Keratinocyte (primary cell): ENCODE measurements around the gene INSC.

Experiments used
- EZH2 ChIP-seq: IDR thresholded peaks from one replicate; pipeline ENCODE4 v1.6.1; 2012; ENCODE audit warnings: inconsistent platforms, mild to moderate bottlenecking, low read length, moderate library complexity
- TF ChIP-seq, protein P1 (sequence below), 3 experiments: IDR thresholded peaks in 1 of 3; conservative IDR thresholded peaks in 1 of 3; optimal IDR thresholded peaks in 1 of 3; 2 replicates in 2 of 3; 3 replicates in 1 of 3; pipeline versions ENCODE3 to v1.5.1; 2011; ENCODE audit warnings: low read length in 3 of 3, mild to moderate bottlenecking in 3 of 3, moderate library complexity in 2 of 3, control low read depth in 1 of 3, inconsistent platforms in 1 of 3; ENCODE audit not compliant: insufficient read depth in 2 of 3; ENCODE audit errors: extremely low read depth in 1 of 3

DNA sequence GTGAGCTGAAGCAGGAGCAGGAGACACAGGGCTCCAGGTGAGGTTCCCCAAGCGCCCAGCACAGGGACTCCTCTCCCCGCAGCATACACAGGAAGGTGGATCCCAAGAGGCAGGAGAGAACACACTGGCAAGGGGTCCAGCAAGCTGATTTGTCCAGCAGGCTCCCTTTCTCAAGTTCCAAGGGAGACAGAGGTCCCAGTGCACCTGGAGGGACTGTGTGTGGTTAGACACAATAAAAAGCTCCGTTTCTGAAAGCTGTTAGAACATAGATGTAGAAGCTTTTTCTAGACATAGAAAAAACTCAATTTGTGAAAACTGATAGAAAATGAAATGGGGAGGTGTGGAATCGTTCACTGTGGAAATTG is 39.6 kb upstream of the INSC start:
- TF ChIP-seq, protein P1, sequence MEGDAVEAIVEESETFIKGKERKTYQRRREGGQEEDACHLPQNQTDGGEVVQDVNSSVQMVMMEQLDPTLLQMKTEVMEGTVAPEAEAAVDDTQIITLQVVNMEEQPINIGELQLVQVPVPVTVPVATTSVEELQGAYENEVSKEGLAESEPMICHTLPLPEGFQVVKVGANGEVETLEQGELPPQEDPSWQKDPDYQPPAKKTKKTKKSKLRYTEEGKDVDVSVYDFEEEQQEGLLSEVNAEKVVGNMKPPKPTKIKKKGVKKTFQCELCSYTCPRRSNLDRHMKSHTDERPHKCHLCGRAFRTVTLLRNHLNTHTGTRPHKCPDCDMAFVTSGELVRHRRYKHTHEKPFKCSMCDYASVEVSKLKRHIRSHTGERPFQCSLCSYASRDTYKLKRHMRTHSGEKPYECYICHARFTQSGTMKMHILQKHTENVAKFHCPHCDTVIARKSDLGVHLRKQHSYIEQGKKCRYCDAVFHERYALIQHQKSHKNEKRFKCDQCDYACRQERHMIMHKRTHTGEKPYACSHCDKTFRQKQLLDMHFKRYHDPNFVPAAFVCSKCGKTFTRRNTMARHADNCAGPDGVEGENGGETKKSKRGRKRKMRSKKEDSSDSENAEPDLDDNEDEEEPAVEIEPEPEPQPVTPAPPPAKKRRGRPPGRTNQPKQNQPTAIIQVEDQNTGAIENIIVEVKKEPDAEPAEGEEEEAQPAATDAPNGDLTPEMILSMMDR (optimal IDR thresholded peaks at IDR 0.05 in 1 of 3, IDR thresholded peaks at IDR 0.05 in 1 of 3, conservative IDR thresholded peaks at IDR 0.05 in 1 of 3; ENCODE audit: extremely low read depth in 1 of 3, insufficient read depth in 2 of 3, low read length in 3 of 3): no peak
- TF ChIP-seq EZH2: no peak
